ENCODE data around the gene SPDYE17.
"Not testable (repeated sequence)": the region's sequence is repeated elsewhere in the genome, so short reads cannot be mapped to it uniquely, and the experiment has no call there.

SPDYE17 gene

DNA sequence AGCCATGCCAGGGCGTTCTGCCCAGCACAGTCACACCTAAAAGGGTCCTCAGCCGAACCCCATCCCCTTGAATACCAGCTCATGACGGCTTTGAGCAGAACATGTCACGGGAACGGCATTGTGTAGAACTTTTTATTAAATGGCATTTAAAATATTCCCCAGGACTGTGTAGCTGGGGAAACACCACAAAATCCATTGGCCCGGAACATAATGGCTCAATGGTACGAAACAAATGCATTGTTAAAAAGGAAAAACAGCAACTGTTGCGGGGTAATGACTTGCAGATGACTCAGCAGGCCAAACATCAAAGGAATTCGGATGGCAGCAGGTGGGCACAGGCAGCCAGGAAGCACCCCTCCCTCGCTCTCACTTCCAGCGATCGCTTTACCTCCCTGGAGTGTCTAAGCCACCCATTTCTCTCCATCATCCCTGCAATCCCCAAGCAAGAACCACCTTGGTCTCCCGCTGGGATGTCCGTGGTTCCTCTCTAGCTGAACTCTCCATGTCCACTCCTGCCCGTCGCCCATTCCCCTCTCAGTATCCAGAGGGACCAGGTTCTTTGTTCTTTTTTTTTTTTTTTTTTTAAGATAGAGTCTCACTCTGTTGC, 22.0 kb downstream of the SPDYE17 start:
- H3K4me1 ChIP-seq (ENCODE audit: control insufficient read depth, insufficient read depth, low read length, poor library complexity, severe bottlenecking); H3K4me3 ChIP-seq (ENCODE audit: extremely low read depth, insufficient read depth, low read length, poor library complexity, severe bottlenecking); H3K27ac ChIP-seq (ENCODE audit: low read depth, low read length, severe bottlenecking); H3K9me3 ChIP-seq (ENCODE audit: control insufficient read depth, low read length); H3K36me3 ChIP-seq (ENCODE audit: control insufficient read depth, insufficient read depth, low read length): not testable (repeated sequence)
- WGBS, 2 experiments (ENCODE audit: insufficient coverage in 2 of 2), result no CpG with 5 or more reads among the region's 16 CpGs

DNA sequence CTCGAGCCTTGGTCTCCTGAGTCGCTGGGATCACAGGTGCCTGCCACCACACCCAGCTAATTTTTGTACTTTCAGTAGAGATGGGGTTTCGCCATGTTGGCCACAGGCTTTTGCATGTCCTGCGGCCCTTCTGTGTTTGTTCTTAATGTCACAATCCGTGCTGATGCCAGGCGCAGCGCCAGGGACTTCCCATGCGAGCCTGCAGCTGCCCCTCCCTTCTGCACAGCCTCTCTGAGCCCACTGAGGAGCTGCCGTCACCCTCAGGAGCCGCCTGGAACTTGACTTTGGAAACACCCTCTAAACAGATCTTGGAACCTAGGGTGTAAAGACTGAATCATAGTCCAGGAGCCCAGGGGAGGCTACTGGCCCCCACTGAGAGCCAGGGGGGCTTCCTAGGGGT, 24.2 kb downstream of the SPDYE17 start:
- 91% methylated on average over 6 of the region's 10 CpGs; no CpG with 5 or more reads in 1 of the 2 experiments for WGBS, 2 experiments (ENCODE audit: insufficient coverage in 2 of 2)
- not testable (repeated sequence) for H3K36me3 ChIP-seq (ENCODE audit: control insufficient read depth, insufficient read depth, low read length); H3K4me1 ChIP-seq (ENCODE audit: control insufficient read depth, insufficient read depth, low read length, poor library complexity, severe bottlenecking); H3K27ac ChIP-seq (ENCODE audit: low read depth, low read length, severe bottlenecking); H3K4me3 ChIP-seq (ENCODE audit: extremely low read depth, insufficient read depth, low read length, poor library complexity, severe bottlenecking); H3K9me3 ChIP-seq (ENCODE audit: control insufficient read depth, low read length)

DNA sequence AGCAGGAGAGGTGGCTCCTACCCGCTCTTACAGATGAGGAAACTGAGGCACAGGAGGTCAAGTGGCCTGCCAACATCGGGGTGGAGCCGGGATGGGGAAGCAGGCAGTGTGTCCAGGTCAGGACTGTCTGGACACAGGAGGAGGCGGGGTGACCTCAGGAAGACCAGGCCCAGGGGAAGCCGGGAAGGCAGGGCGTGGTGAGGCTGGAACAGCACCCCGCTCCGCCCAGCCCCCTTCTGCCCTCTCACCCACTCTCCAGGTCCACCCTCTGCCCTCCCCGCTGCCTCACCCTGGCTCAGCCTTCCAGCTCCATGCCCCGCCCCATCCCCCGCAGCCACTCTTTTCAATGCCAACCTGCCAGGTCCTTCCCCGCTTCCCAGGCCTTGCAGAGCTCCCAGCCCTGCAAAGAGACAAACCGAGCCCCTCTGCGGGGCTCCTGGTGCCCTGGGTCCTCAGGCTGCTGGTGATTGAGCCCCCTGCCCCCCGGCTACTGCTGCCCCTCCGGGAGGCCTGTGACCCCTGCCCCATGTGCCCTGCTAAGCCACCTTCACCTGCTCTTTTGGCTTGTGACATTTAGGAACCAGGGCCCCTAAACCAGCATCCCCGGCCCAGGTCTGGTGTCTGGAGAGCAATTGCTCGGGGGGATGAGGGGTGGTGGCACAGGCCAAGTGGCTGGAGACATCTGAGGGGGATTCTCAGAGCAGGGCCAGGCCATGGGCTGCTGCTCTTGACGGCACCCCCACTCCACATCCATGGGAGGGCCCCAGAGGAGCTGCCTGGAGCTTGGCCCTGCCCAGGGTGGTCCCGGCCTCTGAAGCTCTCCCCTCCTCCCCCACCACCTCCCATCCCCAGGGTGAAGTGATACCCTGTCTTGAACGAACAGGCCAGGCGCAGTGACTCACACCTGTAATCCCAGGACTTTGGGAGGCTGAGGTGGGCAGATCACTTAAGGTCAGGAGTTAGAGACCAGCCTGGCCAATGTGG, 25.7 kb downstream of the SPDYE17 start:
- H3K9me3 ChIP-seq (ENCODE audit: control insufficient read depth, low read length); H3K36me3 ChIP-seq (ENCODE audit: control insufficient read depth, insufficient read depth, low read length); H3K27ac ChIP-seq (ENCODE audit: low read depth, low read length, severe bottlenecking); H3K4me3 ChIP-seq (ENCODE audit: extremely low read depth, insufficient read depth, low read length, poor library complexity, severe bottlenecking); H3K4me1 ChIP-seq (ENCODE audit: control insufficient read depth, insufficient read depth, low read length, poor library complexity, severe bottlenecking): not testable (repeated sequence)
- WGBS, 2 experiments (ENCODE audit: insufficient coverage in 2 of 2), result 70 to 100% methylated on average over 1 to 2 of the region's 22 CpGs

DNA sequence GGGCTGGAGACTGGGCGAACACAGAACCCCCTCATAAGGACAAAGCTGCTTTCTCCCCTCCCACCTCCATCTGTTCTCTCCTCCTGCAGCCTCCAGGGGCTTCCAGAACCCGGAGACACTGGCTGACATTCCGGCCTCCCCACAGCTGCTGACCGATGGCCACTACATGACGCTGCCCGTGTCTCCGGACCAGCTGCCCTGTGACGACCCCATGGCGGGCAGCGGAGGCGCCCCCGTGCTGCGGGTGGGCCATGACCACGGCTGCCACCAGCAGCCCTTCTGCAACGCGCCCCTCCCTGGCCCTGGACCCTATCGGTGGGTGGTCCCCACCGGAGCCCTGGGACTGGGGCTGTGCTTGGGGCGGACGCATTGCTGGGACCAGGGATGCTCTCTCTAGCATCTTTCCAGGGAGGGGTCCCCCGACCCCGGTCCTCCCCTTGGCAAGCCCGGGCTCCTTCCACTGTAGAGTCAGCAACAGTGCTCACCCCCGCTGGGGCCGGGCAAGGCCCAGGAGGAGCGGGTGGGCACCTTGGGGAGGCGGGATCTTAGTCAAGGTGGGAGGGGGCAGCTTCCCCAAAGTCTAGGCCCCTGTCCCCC, 26.6 kb downstream of the SPDYE17 start:
- H3K36me3 ChIP-seq (ENCODE audit: control insufficient read depth, insufficient read depth, low read length); H3K9me3 ChIP-seq (ENCODE audit: control insufficient read depth, low read length); H3K4me1 ChIP-seq (ENCODE audit: control insufficient read depth, insufficient read depth, low read length, poor library complexity, severe bottlenecking); H3K27ac ChIP-seq (ENCODE audit: low read depth, low read length, severe bottlenecking); H3K4me3 ChIP-seq (ENCODE audit: extremely low read depth, insufficient read depth, low read length, poor library complexity, severe bottlenecking): not testable (repeated sequence)
- WGBS, 2 experiments (ENCODE audit: insufficient coverage in 2 of 2), result 100% methylated on average over 4 of the region's 27 CpGs; no CpG with 5 or more reads in 1 of the 2 experiments

GRCh38 chr7:77004151-77004550, 28.0 kb downstream of the SPDYE17 start:
- H3K9me3 ChIP-seq (ENCODE audit: control insufficient read depth, low read length); H3K4me1 ChIP-seq (ENCODE audit: control insufficient read depth, insufficient read depth, low read length, poor library complexity, severe bottlenecking); H3K27ac ChIP-seq (ENCODE audit: low read depth, low read length, severe bottlenecking); H3K36me3 ChIP-seq (ENCODE audit: control insufficient read depth, insufficient read depth, low read length); H3K4me3 ChIP-seq (ENCODE audit: extremely low read depth, insufficient read depth, low read length, poor library complexity, severe bottlenecking): not testable (repeated sequence)
- no CpG with 5 or more reads among the region's 18 CpGs for WGBS, 2 experiments (ENCODE audit: insufficient coverage in 2 of 2)

GRCh38 chr7:77003241-77003640, 28.9 kb downstream of the SPDYE17 start:
- H3K9me3 ChIP-seq (ENCODE audit: control insufficient read depth, low read length); H3K4me3 ChIP-seq (ENCODE audit: extremely low read depth, insufficient read depth, low read length, poor library complexity, severe bottlenecking); H3K36me3 ChIP-seq (ENCODE audit: control insufficient read depth, insufficient read depth, low read length); H3K27ac ChIP-seq (ENCODE audit: low read depth, low read length, severe bottlenecking); H3K4me1 ChIP-seq (ENCODE audit: control insufficient read depth, insufficient read depth, low read length, poor library complexity, severe bottlenecking): not testable (repeated sequence)
- 95 to 97% methylated on average over 6 to 7 of the region's 10 CpGs for WGBS, 2 experiments (ENCODE audit: insufficient coverage in 2 of 2)

DNA sequence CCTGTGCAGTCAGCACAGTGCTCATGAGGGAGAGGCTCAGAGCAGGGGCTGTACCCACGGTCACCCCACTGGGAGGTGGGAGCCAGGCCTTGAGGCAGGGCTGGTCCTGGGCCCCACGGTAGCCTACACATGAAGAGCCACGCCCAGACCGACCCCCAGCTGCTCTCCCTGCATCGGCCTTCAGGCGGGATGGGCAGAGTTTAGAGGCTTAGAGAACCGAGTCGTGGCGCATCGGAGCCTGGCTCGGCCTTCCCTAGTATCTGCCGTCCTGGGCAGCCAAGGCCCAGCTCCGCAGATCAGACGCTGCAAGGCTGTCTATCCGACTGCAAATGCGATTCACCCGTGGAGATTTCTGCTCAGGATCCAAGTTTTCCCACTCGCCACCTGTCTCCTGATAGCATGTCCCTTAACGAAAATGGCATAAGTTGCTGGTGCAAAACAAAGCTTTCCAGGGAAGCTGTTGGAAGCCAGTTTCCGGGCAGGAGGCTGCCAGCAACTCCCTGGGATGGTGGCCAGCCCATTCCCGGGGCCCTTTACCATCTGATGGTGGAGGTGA, 29.4 kb downstream of the SPDYE17 start:
- H3K4me1 ChIP-seq (ENCODE audit: control insufficient read depth, insufficient read depth, low read length, poor library complexity, severe bottlenecking); H3K36me3 ChIP-seq (ENCODE audit: control insufficient read depth, insufficient read depth, low read length); H3K27ac ChIP-seq (ENCODE audit: low read depth, low read length, severe bottlenecking); H3K9me3 ChIP-seq (ENCODE audit: control insufficient read depth, low read length); H3K4me3 ChIP-seq (ENCODE audit: extremely low read depth, insufficient read depth, low read length, poor library complexity, severe bottlenecking): not testable (repeated sequence)
- whole genome bisulfite sequencing, 2 experiments (ENCODE audit: insufficient coverage in 2 of 2), result 95 to 96% methylated on average over 14 to 17 of the region's 21 CpGs

- H3K4me3 ChIP-seq (ENCODE audit: extremely low read depth, insufficient read depth, low read length, poor library complexity, severe bottlenecking); H3K9me3 ChIP-seq (ENCODE audit: control insufficient read depth, low read length); H3K36me3 ChIP-seq (ENCODE audit: control insufficient read depth, insufficient read depth, low read length); H3K4me1 ChIP-seq (ENCODE audit: control insufficient read depth, insufficient read depth, low read length, poor library complexity, severe bottlenecking); H3K27ac ChIP-seq (ENCODE audit: low read depth, low read length, severe bottlenecking): not testable (repeated sequence)
- 87 to 89% methylated on average over 6 to 13 of the region's 15 CpGs for WGBS, 2 experiments (ENCODE audit: insufficient coverage in 2 of 2)
Measured at GRCh38 chr7:77002104-77002503, 30.1 kb downstream of the SPDYE17 start.

DNA sequence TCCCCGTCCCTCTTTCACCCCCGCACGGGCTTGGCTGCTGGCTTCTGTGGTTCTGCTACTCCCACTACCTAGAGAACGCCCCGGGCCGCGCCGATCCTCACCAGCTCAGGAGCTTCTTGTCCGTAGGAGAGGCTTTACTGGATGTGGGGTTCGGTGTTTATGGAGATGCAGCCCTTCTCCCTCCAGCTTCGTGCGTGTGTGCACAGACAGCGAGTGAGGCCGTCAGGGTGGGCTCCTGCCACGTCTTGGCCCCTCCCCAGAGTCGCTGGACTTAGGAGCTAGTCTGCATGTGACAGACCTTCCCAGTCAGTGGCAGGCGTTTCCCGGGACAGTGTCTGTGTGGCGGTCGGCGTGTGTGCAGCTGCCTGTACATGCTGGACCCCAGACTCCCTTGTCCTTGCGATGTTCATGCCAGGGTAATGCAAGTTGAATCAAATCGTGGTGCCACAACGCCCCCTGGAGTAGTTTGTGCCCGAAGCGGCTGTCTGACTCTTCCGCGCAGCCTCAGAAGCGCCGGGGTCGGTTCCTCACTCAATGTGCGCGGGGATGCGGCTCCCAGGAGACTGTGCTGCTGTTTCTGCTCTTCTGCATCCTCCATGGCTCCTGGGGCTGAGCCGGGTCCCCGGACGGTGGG, 32.6 kb downstream of the SPDYE17 start:
- H3K27ac ChIP-seq (ENCODE audit: low read depth, low read length, severe bottlenecking); H3K4me1 ChIP-seq (ENCODE audit: control insufficient read depth, insufficient read depth, low read length, poor library complexity, severe bottlenecking); H3K4me3 ChIP-seq (ENCODE audit: extremely low read depth, insufficient read depth, low read length, poor library complexity, severe bottlenecking); H3K36me3 ChIP-seq (ENCODE audit: control insufficient read depth, insufficient read depth, low read length); H3K9me3 ChIP-seq (ENCODE audit: control insufficient read depth, low read length): not testable (repeated sequence)
- no CpG with 5 or more reads among the region's 37 CpGs for WGBS, 2 experiments (ENCODE audit: insufficient coverage in 2 of 2)

DNA sequence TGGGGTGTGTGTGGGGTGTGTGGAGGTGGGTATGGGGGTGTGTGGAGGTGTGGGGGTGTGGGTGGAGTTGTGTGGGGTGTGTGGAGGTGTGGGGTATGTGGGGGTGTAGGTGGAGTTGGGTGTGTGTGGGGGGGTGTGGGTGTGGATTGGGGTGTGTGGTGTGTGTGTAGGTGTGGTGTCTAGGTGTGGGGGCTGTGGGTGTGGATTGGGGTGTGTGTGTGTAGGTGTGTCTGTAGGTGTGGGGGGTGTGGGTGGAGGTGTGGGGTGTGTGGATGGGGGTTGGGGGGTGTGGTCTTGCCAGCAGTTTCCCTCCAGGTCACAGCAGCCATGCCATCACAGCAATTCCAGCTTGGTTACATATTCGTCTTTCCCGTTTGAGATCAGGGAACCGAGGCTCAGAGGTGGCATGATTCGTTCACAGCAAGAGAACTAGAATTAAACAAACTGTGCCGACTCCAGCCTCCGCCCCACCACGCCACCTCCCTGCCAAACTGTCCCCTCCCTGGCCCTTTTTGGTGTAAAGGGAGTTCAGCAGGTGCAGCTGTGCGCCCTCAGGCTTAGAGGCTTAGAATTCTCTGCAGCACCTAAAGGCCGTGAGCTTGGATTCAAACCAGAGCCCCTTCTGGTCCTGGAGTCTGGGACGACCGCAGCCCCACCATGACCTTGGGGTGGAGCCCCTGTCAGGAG, 33.3 kb downstream of the SPDYE17 start:
- not testable (repeated sequence) for H3K36me3 ChIP-seq (ENCODE audit: control insufficient read depth, insufficient read depth, low read length); H3K9me3 ChIP-seq (ENCODE audit: control insufficient read depth, low read length); H3K27ac ChIP-seq (ENCODE audit: low read depth, low read length, severe bottlenecking); H3K4me3 ChIP-seq (ENCODE audit: extremely low read depth, insufficient read depth, low read length, poor library complexity, severe bottlenecking); H3K4me1 ChIP-seq (ENCODE audit: control insufficient read depth, insufficient read depth, low read length, poor library complexity, severe bottlenecking)
- 80 to 92% methylated on average over 2 to 5 of the region's 11 CpGs for WGBS, 2 experiments (ENCODE audit: insufficient coverage in 2 of 2)
